CD14-positive monocyte (primary cell): Measurements from ENCODE around the gene KCNMB1. TPM values are rescaled to one million over a fixed set of nuclear protein-coding genes. Genes with fewer than 3 reads are reported as not detected.

Source experiments
- DNase-seq, 3 donors: peaks; one replicate each; pipeline ENCODE4 v3.0.0-alpha.2; 2011 to 2022
- H2AFZ ChIP-seq: 2 replicates; pipeline ENCODE4 v1.6.0; 2012; ENCODE audit warnings: mild to moderate bottlenecking, low read depth, low read length, inconsistent platforms; ENCODE audit not compliant: insufficient read depth, poor library complexity, severe bottlenecking
- H3K27ac ChIP-seq, 2 donors: 1 replicate in 1 of 2; 2 replicates in 1 of 2; pipeline ENCODE4 v1.5.1; 2012 to 2013; ENCODE audit warnings: low read length in 2 of 2, control low read depth in 1 of 2, inconsistent platforms in 1 of 2, low read depth in 1 of 2, mild to moderate bottlenecking in 1 of 2
- H3K27me3 ChIP-seq, 2 donors: one replicate each; pipeline versions ENCODE4 v1.6.0 to v1.6.1; 2011 to 2013; ENCODE audit warnings: low read length in 2 of 2; ENCODE audit not compliant: control insufficient read depth in 2 of 2, insufficient read depth in 2 of 2
- H3K36me3 ChIP-seq, 2 donors: replicated peaks in 1 of 2; 1 replicate in 1 of 2; 2 replicates in 1 of 2; pipeline versions ENCODE4 v1.5.1 to v1.6.1; 2012 to 2013; ENCODE audit warnings: low read length in 2 of 2, control low read depth in 1 of 2, inconsistent platforms in 1 of 2, mild to moderate bottlenecking in 1 of 2; ENCODE audit not compliant: insufficient read depth in 2 of 2, control insufficient read depth in 1 of 2
- H3K4me1 ChIP-seq, 2 donors: 1 replicate in 1 of 2; 2 replicates in 1 of 2; pipeline versions ENCODE4 v1.5.1 to v1.6.1; 2012 to 2013; ENCODE audit warnings: low read length in 2 of 2, control low read depth in 1 of 2, inconsistent platforms in 1 of 2, mild to moderate bottlenecking in 1 of 2, moderate library complexity in 1 of 2; ENCODE audit not compliant: insufficient read depth in 2 of 2, control insufficient read depth in 1 of 2
- H3K4me2 ChIP-seq: replicated peaks from 2 replicates; pipeline ENCODE3; 2012; ENCODE audit warnings: low read length, moderate library complexity, mild to moderate bottlenecking; ENCODE audit not compliant: poor library complexity, severe bottlenecking; ENCODE audit errors: extremely low read depth
- H3K4me3 ChIP-seq, 3 experiments: fragments of 200-600 bp in 1 of 3; sonication (generic) in 1 of 3; replicated peaks in 1 of 3; 1 replicate in 2 of 3; 2 replicates in 1 of 3; pipeline ENCODE4 v1.5.1; 2011 to 2013; ENCODE audit warnings: low read length in 3 of 3, mild to moderate bottlenecking in 3 of 3, control low read depth in 2 of 3, low read depth in 2 of 3, inconsistent platforms in 1 of 3, moderate library complexity in 1 of 3
- H3K79me2 ChIP-seq: 2 replicates; pipeline ENCODE4 v1.6.0; 2012; ENCODE audit warnings: mild to moderate bottlenecking, control low read depth, inconsistent platforms, low read length, moderate library complexity; ENCODE audit not compliant: insufficient read depth
- H3K9ac ChIP-seq: 2 replicates; pipeline ENCODE4 v1.6.0; 2017; ENCODE audit warnings: low read length, mild to moderate bottlenecking; ENCODE audit not compliant: insufficient read depth, poor library complexity, severe bottlenecking
- H3K9me3 ChIP-seq, 2 donors: replicated peaks in 1 of 2; 1 replicate in 1 of 2; 2 replicates in 1 of 2; pipeline versions ENCODE4 v1.5.1 to v1.6.1; 2012 to 2013; ENCODE audit warnings: low read length in 2 of 2, control low read depth in 1 of 2; ENCODE audit not compliant: control insufficient read depth in 1 of 2, insufficient read depth in 1 of 2
- H4K20me1 ChIP-seq: 2 replicates; pipeline ENCODE4 v1.6.0; 2012; ENCODE audit warnings: mild to moderate bottlenecking, low read length, control low read depth, moderate library complexity; ENCODE audit not compliant: insufficient read depth
- H3K27ac Mint-ChIP-seq, 7 donors: one replicate each; pipeline ENCODE4 v1.8.0; 2020; ENCODE audit warnings: mild to moderate bottlenecking in 7 of 7, mixed read lengths in 7 of 7, moderate library complexity in 6 of 7, inconsistent platforms in 2 of 7
- H3K27me3 Mint-ChIP-seq, 3 donors: one replicate each; pipeline ENCODE4 v1.8.0; 2021 to 2022; ENCODE audit warnings: low read depth in 3 of 3, mild to moderate bottlenecking in 3 of 3, mixed read lengths in 3 of 3, moderate library complexity in 3 of 3, inconsistent platforms in 1 of 3
- H3K36me3 Mint-ChIP-seq, 2 donors: one replicate each; pipeline ENCODE4 v1.8.0; 2020; ENCODE audit warnings: mixed read lengths in 2 of 2, inconsistent platforms in 1 of 2, mild to moderate bottlenecking in 1 of 2
- H3K4me1 Mint-ChIP-seq: one replicate; pipeline ENCODE4 v1.8.0; 2020; ENCODE audit warnings: mild to moderate bottlenecking, mixed read lengths
- H3K4me3 Mint-ChIP-seq, 2 donors: one replicate each; pipeline ENCODE4 v1.8.0; 2020; ENCODE audit warnings: mild to moderate bottlenecking in 2 of 2, mixed read lengths in 2 of 2, moderate library complexity in 1 of 2
- H3K9me3 Mint-ChIP-seq, 7 donors: one replicate each; pipeline ENCODE4 v1.8.0; 2020 to 2022; ENCODE audit warnings: mixed read lengths in 7 of 7, mild to moderate bottlenecking in 6 of 7, moderate library complexity in 6 of 7, inconsistent platforms in 2 of 7
- CTCF ChIP-seq: fragments of 200-600 bp; IDR thresholded peaks from one replicate; pipeline ENCODE4 v1.8.0; 2022; ENCODE audit warnings: antibody characterized with exemption, mild to moderate bottlenecking
- WGBS: methylation state at CpG from one replicate; pipeline ENCODE4 v1.1.5; 2013; ENCODE audit warnings: missing lambda C conversion rate; ENCODE audit not compliant: insufficient coverage; 5-methylcytosine and 5-hydroxymethylcytosine counted together
- intact Hi-C, 2 donors: fragments of 100-400 bp; cut with micrococcal nuclease; formaldehyde crosslinking; loops; one replicate each; pipeline versions ENCODE4 v1.15.0 to v1.15.1; 2023
- polyA plus RNA-seq, 3 donors: library from polyadenylated mRNA; depleted of rRNA in 1 of 3; unstranded in 2 of 3; stranded (reverse) in 1 of 3; fragments of 300-500 nt in 2 of 3; fragments of >200 nt in 1 of 3; fragmentation: Illumina TruSeq in 2 of 3; gene quantifications; 1 replicate in 2 of 3; 2 replicates in 1 of 3; pipeline ENCODE4 v1.2.3, GENCODE V29; 2012 to 2021

KCNMB1 gene
- polyA plus RNA-seq, 3 donors, result 0.79 to 20.8 (median 1.2) TPM

DNA sequence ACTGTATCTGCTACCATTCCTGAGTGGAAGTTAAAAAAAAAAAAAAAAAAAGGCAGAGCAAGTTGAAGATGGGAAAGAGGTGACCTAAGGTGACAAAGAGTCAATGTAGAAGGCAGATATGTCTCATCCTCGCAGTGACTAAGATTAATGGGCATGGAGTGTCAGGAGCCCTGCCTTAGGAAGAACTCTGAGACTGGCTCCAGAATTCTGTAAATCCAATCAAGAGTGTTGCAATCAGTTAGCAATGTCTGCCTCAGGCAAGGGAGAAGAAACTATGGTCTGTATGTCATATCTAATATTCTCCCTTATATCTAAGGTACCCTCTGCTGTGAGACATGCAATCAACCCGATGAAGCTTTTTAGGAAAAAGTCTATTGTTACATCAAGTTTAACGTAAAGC, 24.7 kb upstream of the KCNMB1 start:
- Histone ChIP-seq H3K9ac (no peak overlapping the region), H3K4me2 (no peak overlapping the region), H3K36me3 (no peaks in the 10 kb centered on the region), H3K27me3 (no peaks in the 10 kb centered on the region), H3K9me3 (no peaks in the 10 kb centered on the region), H3K4me3 (no peak overlapping the region), H2AFZ (no peak overlapping the region), H4K20me1 (no peaks in the 10 kb centered on the region), H3K27ac (no peak overlapping the region), H3K4me1 (peaks cover 4 to 12% of the 10 kb centered on the region in 2 donors), H3K79me2 (no peaks in the 10 kb centered on the region)
- H3K27ac Mint-ChIP-seq, result no peak overlapping the region
- intact Hi-C loops, result loop anchor here in 1 of 2 donors (10.0 kb wide), 1 partner anchor 309 kb away; the partner anchor contains the start of gene FOXI1
- WGBS, result 94% methylated on average over 3 of the region's 3 CpGs
- H3K4me1 Mint-ChIP-seq, result peaks cover 12% of the 10 kb centered on the region
- H3K36me3 Mint-ChIP-seq, result no peaks in the 10 kb centered on the region
- H3K27me3 Mint-ChIP-seq, result peaks cover 0 to 2% (median 0%) of the 10 kb centered on the region in 3 donors
- no peak overlapping the region for H3K4me3 Mint-ChIP-seq
- TF ChIP-seq CTCF, result no peak
- H3K9me3 Mint-ChIP-seq, result no peaks in the 10 kb centered on the region
- DNase-seq, result no peak

- H3K4me3 ChIP-seq, result no peak overlapping the region
- H3K27ac ChIP-seq, result no peak overlapping the region
- intact Hi-C loops, result loop anchor here in 1 of 2 donors (10.0 kb wide), 1 partner anchor 306 kb away; the partner anchor contains the start of gene FOXI1
- Mint-ChIP-seq H3K4me3 (no peak overlapping the region), H3K27me3 (peaks cover 0 to 3% (median 0%) of the 10 kb centered on the region in 3 donors), H3K27ac (no peak overlapping the region), H3K36me3 (no peaks in the 10 kb centered on the region), H3K9me3 (no peaks in the 10 kb centered on the region), H3K4me1 (peaks cover 18% of the 10 kb centered on the region)
- H3K9ac ChIP-seq, result no peak overlapping the region
- no peaks in the 10 kb centered on the region for H3K27me3 ChIP-seq
- H3K36me3 ChIP-seq, result no peaks in the 10 kb centered on the region
- H3K4me2 ChIP-seq, result no peak overlapping the region
- WGBS, result 100% methylated on average over 1 of the region's 3 CpGs
- peaks cover 9 to 18% of the 10 kb centered on the region in 2 donors for H3K4me1 ChIP-seq
- H3K9me3 ChIP-seq, result no peaks in the 10 kb centered on the region
- no peak for TF ChIP-seq CTCF
- H4K20me1 ChIP-seq, result no peaks in the 10 kb centered on the region
- no peak for DNase-seq
- no peak overlapping the region for H2AFZ ChIP-seq
- H3K79me2 ChIP-seq, result no peaks in the 10 kb centered on the region
Observed at GRCh38 chr5:170411100-170411499, 21.9 kb upstream of the KCNMB1 start.
